Tibial artery (tissue), 4 donors: ENCODE results near the gene IDH3B.

Experiments used
- DNase-seq, 2 donors: peaks; one replicate each; pipeline ENCODE4 v3.0.0-alpha.2; 2019
- H3K27ac ChIP-seq, 2 donors: fragments of 200-600 bp; sonication (generic) in 1 of 2; 1 replicate in 1 of 2; 2 replicates in 1 of 2; pipeline ENCODE4 v1.5.1; 2018 to 2019; ENCODE audit warnings: mild to moderate bottlenecking in 1 of 2
- H3K27me3 ChIP-seq, 2 donors: fragments of 200-600 bp; sonication (generic) in 1 of 2; one replicate each; pipeline versions ENCODE4 v1.5.1 to v1.6.0; 2016 to 2019
- H3K36me3 ChIP-seq, 3 donors: fragments of 200-600 bp; sonication (generic) in 2 of 3; one replicate each; pipeline ENCODE4 v1.5.1; 2016 to 2019; ENCODE audit warnings: mild to moderate bottlenecking in 2 of 3
- H3K4me1 ChIP-seq, 4 donors: fragments of 200-600 bp; sonication (generic) in 2 of 4; 1 replicate in 3 of 4; 2 replicates in 1 of 4; pipeline ENCODE4 v1.5.1; 2016 to 2019
- H3K4me3 ChIP-seq, 2 donors: fragments of 200-600 bp; sonication (generic) in 1 of 2; 1 replicate in 1 of 2; 2 replicates in 1 of 2; pipeline ENCODE4 v1.5.1; 2018 to 2019; ENCODE audit warnings: mild to moderate bottlenecking in 2 of 2
- H3K9me3 ChIP-seq, 3 donors: fragments of 200-600 bp; sonication (generic) in 1 of 3; one replicate each; pipeline ENCODE4 v1.5.1; 2016 to 2019
- intact Hi-C: fragments of 100-400 bp; cut with DNase I; formaldehyde crosslinking; loops from one replicate; pipeline ENCODE4 v1.15.0; 2023; ENCODE audit warnings: low total_unique reads
- TF ChIP-seq, protein P1 (sequence below), 2 experiments: fragments of 200-600 bp in 1 of 2; fragments of 450-650 bp in 1 of 2; IDR thresholded peaks; one replicate each; pipeline ENCODE4 v1.5.1; 2017 to 2019; ENCODE audit warnings: antibody characterized with exemption in 2 of 2, mild to moderate bottlenecking in 1 of 2, moderate library complexity in 1 of 2

IDH3B gene

DNA sequence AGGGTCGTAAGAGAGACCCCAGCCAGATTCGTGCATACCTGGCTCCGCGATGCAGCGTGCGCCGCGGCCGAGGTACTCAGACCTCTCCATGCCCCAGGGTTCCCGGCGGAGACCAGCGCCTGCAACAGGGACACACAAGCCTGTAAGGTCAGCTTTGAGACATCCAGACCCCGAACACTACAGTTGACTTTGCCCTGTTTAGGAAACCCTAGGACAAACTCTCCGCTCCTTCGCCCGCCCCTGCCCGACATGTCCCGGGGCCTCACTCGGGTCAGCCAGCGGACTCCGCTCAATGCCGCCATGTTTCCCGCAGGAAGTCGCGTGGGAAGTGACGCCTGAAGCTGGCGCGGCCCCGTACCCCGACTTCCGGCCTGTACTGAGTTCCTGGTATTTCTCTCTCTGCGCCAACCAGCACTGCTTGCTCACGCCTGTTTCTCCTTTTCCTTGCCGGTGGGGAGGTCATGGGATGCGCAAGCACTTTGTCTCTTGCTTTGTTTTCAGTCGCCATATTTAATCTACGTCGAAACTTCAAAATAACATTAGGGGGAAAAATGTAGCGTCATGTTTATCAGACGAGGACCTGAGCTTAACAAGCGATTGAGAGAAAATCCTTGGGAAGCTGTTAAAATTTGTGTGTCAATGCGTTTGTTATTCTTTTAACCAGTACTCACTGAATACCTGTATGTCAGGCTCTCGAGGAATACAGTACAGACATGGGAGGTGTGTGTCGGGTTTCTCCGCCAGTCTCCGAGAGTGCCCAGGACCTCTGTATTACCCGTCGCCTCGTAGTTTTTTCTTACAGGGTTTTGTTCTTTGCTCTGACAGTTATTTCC, at the start of gene IDH3B:
TSS of gene IDH3B (minus strand) at position 330 of the 833 bp plus-strand sequence. CDS start at position 302, 28 bp downstream.
- TF ChIP-seq, protein P1, sequence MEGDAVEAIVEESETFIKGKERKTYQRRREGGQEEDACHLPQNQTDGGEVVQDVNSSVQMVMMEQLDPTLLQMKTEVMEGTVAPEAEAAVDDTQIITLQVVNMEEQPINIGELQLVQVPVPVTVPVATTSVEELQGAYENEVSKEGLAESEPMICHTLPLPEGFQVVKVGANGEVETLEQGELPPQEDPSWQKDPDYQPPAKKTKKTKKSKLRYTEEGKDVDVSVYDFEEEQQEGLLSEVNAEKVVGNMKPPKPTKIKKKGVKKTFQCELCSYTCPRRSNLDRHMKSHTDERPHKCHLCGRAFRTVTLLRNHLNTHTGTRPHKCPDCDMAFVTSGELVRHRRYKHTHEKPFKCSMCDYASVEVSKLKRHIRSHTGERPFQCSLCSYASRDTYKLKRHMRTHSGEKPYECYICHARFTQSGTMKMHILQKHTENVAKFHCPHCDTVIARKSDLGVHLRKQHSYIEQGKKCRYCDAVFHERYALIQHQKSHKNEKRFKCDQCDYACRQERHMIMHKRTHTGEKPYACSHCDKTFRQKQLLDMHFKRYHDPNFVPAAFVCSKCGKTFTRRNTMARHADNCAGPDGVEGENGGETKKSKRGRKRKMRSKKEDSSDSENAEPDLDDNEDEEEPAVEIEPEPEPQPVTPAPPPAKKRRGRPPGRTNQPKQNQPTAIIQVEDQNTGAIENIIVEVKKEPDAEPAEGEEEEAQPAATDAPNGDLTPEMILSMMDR (IDR thresholded peaks at IDR 0.05), result no peak
- Histone ChIP-seq H3K4me3 (peak within 1 kb of the TSS; percentile 69 to 94), H3K4me1 (peaks cover 0 to 17% (median 10%) of the 10 kb centered on the region in 4 donors), H3K27me3 (no peaks in the 10 kb centered on the region), H3K36me3 (peaks cover 24 to 40% (median 30%) of the 10 kb centered on the region in 3 donors), H3K27ac (peak within 1 kb of the TSS; percentile 82 to 91), H3K9me3 (no peaks in the 10 kb centered on the region)
- peak; percentile 91 to 96 for DNase-seq
- intact Hi-C loops, result no loop called here

DNA sequence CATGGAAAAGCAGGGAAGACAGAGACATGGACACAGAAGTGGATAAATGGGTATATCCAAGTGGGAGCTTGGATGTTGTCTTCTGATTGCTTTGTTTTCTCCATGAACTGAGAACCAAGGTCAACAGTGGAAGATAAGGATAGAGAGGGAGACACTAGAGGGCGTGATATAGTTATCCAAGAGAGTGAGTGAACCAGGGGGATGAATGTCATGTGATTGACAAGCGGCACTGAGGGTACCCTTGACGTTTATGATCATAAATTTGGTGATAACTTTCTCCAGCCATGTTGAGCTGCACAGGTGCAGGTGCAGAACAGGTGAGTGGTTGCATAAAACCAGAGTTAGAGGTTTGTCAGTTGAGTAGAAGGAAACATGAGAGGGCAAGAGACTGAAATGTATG, 49.3 kb upstream of the IDH3B start:
- intact Hi-C loops, result no loop called here
- H3K27ac ChIP-seq, result no peak overlapping the region
- H3K36me3 ChIP-seq, result peaks cover 0 to 13% (median 0%) of the 10 kb centered on the region in 3 donors
- H3K4me1 ChIP-seq, result no peaks in the 10 kb centered on the region
- DNase-seq, result no peak
- H3K4me3 ChIP-seq, result no peak overlapping the region
- no peaks in the 10 kb centered on the region for H3K27me3 ChIP-seq
- TF ChIP-seq, protein P1 (IDR thresholded peaks at IDR 0.05), result peak in 1 of 2 experiments; percentile 15
- peaks cover 0 to 17% (median 11%) of the 10 kb centered on the region in 3 donors for H3K9me3 ChIP-seq

DNA sequence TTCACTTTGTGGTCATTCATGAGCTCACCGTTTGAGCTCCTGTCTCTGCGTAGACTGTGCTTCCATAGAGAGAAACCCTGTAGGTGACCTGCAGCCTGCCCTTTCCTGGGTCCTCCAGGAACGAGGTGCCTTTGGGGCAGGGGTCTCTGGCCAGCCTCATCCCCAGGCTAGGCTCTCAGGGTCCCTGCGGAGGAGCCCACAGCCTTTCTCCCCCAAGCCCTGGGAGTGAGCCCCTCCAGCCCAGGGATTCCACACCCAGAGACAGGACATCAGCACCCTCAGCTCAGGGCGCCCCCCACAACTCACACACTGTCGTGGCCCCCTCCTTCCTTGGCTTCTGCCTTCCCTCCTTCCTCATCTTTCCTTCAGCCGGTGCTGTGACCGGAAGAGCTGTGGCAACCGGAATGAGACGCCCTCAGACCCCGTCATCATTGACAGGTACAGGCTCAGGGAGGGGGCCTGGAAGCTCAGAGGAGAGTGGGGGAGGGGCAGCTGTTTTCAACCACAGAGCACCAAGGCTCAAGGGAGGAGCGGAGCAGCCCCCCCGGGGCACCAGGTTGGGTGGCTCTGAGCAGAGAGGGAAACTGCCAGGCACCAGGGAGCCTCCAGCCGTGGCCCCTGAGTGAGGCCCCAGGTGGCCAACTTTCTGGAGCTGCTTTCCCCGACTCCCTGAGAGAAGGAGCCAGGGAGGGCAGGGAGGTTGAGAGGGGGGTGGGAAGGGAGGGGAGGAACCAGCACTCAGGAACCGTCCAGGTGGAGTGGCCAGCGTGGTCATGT, 45.4 kb upstream of the IDH3B start:
- TF ChIP-seq, protein P1 (IDR thresholded peaks at IDR 0.05), result no peak
- H3K9me3 ChIP-seq, result no peaks in the 10 kb centered on the region
- no peak overlapping the region for H3K27ac ChIP-seq
- no peak for DNase-seq
- H3K27me3 ChIP-seq, result no peaks in the 10 kb centered on the region
- H3K4me1 ChIP-seq, result no peaks in the 10 kb centered on the region
- H3K4me3 ChIP-seq, result no peak overlapping the region
- H3K36me3 ChIP-seq, result peaks cover 0 to 14% (median 0%) of the 10 kb centered on the region in 3 donors
- intact Hi-C loops, result no loop called here

DNA sequence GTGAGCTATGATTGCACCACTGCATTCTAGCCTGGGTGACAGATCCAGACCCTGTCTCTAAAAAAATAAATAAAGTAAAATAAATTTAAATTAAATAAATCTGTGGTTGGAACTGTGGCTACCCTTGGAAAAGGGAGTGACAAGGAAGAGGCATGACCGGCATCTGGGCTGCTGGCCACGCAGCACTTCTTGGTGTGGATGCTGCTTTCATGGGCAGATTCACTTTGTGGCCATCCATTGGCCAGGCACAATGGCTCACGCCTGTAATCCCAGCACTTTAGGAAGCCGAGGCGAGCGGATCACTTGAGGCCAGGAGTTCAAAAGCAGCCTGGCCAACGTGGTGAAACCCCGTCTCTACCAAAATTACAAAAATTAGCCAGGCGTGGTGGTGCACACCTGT, 44.6 kb upstream of the IDH3B start:
- no peaks in the 10 kb centered on the region for H3K27me3 ChIP-seq
- no peaks in the 10 kb centered on the region for H3K4me1 ChIP-seq
- DNase-seq, result no peak
- H3K36me3 ChIP-seq, result peaks cover 0 to 14% (median 0%) of the 10 kb centered on the region in 3 donors
- no peak overlapping the region for H3K4me3 ChIP-seq
- TF ChIP-seq, protein P1 (IDR thresholded peaks at IDR 0.05), result no peak
- H3K9me3 ChIP-seq, result no peaks in the 10 kb centered on the region
- intact Hi-C loops, result no loop called here
- H3K27ac ChIP-seq, result no peak overlapping the region

DNA sequence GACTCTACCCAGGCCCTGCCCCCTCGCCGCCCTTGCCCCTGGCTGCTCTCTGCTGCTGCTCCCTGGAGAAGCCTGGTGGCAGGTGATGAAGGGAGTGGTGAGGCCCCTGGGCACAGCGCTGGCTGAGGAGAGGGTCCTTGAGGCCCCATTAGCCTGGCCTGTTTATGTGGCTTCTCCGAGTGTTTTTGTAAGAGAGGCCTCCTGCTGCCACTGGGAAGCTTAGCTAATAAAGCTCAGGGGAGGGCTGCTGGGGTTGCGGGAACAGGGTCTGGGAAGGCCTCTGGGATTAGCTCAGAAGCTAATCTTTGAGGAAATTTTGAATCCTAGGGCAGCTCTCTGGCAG, 44.0 kb upstream of the IDH3B start:
- TF ChIP-seq, protein P1 (IDR thresholded peaks at IDR 0.05), result no peak
- intact Hi-C loops, result no loop called here

More for the DNA sequence above, 44.0 kb upstream of the IDH3B start:
- Histone ChIP-seq H3K4me3 (no peak overlapping the region), H3K4me1 (no peaks in the 10 kb centered on the region), H3K36me3 (peaks cover 0 to 14% (median 0%) of the 10 kb centered on the region in 3 donors), H3K27me3 (no peaks in the 10 kb centered on the region), H3K9me3 (no peaks in the 10 kb centered on the region), H3K27ac (no peak overlapping the region)
- DNase-seq, result no peak
